Hematopoietic multipotent progenitor cell treated with erythropoietin and hydrocortisone succinate and interleukin-3 and kit ligand, for 4 days (in vitro differentiated cells): ENCODE data around the gene FNBP1.

Source experiments
- DNase-seq: peaks from one replicate; pipeline ENCODE4 v3.0.0-alpha.2; 2015

Gene FNBP1

GRCh38 chr9:130042885-130043653 lies at the start of gene FNBP1:
FNBP1 (minus strand) TSS chr9:130043189; CDS start chr9:130042975, 214 bp downstream.
- peak; percentile 87 for DNase-seq

DNA sequence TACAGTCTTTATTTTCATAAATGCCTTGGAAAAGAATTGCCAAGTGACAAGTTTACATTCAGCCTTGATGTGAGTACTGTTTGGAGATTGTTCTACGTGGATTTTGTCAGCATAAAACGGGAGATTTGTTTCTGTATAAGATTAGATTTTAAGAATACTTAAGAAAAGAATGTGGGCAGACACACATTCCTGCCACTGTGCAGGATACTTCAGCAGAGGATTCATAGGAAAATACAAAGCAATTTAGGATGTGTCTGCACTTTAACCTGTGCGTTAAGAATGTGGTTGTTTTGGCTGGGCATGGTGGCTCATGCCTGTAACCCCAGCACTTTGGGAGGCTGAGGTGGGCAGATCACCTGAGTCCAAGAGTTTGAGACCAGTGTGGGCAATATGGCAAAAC lies 47.9 kb upstream of the FNBP1 start:
- DNase-seq, result no peak

- DNase-seq, result no peak
These were observed 46.2 kb upstream of the FNBP1 start for GRCh38 chr9:130089141-130089540.

DNA sequence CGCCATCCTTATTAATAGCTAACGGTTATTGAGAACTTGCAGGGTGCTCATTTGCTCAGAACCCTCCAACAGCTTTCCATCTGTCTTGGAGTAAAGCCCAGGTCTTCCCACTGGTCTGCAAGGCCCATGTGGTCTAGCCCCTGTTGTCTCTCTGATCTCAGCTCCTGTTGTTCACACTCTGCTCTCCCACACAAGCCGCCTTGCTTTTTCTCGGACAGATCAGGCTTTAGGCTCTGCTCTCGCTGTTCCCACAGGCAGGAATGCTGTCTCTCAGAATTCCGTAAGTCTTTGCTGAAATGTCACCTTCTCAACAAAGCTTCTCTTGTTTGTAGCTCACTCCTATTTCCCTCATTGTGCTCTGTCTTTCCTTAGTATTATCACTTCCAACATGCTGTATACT lies 45.1 kb upstream of the FNBP1 start:
- DNase-seq, result no peak

- DNase-seq, result no peak
These were observed 41.3 kb upstream of the FNBP1 start for GRCh38 chr9:130084337-130084736.

DNA sequence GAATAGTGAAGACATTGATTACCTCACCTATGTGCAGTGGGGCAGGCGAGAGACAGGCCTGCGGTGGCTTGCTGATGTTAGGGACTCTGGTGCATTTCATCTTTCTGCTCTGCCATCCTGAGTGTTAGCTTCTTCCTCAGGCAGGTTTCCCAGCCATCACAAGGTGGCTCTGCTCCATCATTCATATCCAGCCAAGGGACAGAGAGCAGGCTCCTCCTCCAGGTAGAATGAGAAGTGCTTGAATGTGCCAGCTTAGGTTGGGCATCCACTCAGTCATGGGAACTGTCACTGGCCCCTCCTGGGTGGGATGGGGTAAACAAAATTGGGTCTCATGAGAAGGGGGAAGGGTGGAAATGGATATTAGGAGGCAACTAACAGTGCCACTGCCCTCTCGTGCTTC lies 35.6 kb upstream of the FNBP1 start:
- no peak for DNase-seq

DNA sequence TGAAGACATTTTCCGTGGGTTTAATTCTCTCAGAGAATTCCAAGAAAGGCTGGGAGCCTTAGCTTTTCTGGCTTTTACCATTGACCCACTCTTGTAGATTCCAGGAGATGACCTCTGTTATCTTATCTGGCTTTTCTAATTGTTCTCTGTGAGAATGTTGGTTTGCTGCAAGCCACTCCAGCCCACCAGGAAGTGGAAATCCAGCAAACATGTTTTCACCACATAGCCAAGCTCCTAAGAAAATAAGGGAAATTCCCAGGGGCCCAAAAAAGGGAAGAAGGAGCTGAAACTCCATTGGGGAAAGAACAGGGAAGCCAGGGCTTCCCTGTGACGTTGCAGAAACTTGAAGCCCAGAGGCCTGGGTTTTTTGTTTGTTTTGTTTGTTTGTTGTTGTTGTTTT lies 30.4 kb upstream of the FNBP1 start:
- DNase-seq, result no peak

DNA sequence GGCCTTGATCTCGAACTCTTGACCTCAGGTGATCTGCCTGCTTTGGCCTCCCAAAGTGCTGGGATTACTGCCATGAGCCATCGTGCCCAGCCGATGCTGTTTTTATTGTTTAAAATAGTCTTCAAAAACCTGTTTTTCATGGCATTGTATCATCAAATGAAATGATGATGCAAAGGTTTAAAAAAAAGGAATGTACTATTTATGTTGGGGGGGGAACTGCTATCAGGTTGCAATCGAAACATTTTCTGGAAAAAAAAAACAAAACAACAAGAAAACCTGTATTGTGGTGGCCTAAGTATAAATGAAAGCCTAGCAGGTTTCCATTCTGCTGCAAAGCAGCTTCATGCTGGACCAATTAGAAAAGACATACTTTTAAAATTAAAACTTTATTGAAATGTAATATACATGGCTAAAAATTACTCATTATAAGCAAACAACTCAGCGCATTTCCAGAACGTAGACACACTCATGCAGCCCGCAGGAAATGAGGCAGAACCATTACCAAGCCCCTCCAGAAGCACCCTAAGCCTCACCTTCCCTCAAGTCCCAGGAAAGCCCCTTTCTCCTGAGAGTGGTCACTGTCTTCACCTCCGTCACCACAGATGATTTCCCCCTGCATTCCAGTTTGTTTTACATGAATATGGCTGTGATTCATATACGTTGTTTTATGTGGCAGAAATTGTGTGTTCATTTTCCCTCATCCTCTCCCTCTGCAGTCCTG lies 29.7 kb upstream of the FNBP1 start:
- DNase-seq, result no peak

DNA sequence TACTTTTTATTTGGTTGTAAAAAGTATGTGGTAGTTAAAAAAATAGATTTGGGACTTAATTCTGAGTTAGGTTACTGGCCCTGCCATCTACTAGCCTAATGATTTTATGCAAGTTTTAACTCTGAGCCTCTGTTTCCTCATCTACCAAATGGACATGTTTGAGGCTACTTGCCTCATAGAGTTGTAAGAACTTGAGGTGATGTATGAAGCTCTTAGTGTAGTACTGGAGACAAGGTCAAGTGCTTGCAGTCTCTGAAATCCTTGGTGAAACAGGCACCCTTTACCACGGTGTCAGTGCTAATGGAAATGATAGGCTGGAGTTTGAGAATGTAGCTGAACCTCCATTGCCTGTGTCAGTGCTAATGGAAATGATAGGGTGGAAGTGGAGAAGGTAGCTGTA lies 26.1 kb upstream of the FNBP1 start:
- no peak for DNase-seq

DNA sequence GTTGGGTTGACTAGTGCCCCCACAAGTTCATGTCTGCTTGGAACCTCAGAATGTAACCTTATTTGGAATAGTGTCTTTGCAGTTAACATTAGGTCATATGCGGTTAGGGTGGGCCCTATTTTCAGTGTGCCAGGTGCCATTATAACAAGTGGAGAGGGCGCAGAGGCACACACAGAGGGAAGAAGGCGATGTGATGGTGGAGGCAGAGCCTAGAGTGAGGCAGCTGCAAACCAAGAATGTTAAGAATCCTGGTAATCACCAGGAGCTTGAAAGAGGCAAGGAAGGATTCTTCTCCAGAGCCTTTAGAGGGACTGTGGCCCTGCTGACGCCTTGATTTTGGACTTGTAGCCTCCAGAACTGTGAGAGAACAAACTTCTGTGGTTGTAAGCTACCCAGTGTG lies 21.6 kb upstream of the FNBP1 start:
- DNase-seq, result no peak

DNA sequence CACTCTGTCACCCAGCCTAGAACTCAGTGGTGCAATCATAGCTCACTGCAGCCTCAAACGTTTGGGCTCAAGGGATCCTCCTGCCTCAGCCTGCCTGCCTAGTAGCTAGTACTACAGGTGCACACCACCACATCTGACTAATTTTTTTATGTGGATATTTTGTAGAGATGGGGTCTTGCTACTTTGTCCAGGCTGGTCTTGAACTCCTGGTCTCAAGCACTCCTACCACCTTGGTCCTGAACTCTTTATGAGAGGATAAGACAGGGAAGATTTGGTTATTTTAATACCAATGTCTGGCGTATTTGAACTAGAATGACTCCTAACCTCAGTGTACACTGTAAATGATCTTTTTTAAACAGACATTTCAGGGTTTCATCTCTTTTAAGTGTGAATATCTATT lies 19.8 kb upstream of the FNBP1 start:
- DNase-seq, result no peak

- DNase-seq, result no peak
These were observed 17.3 kb upstream of the FNBP1 start for GRCh38 chr9:130060296-130060695.

- DNase-seq, result no peak
These were observed 15.9 kb upstream of the FNBP1 start for GRCh38 chr9:130058887-130059286.

- peak; percentile 67 for DNase-seq
These were observed 15.2 kb upstream of the FNBP1 start for GRCh38 chr9:130058154-130058553.

GRCh38 chr9:130054820-130055219 lies 11.8 kb upstream of the FNBP1 start:
- no peak for DNase-seq

DNA sequence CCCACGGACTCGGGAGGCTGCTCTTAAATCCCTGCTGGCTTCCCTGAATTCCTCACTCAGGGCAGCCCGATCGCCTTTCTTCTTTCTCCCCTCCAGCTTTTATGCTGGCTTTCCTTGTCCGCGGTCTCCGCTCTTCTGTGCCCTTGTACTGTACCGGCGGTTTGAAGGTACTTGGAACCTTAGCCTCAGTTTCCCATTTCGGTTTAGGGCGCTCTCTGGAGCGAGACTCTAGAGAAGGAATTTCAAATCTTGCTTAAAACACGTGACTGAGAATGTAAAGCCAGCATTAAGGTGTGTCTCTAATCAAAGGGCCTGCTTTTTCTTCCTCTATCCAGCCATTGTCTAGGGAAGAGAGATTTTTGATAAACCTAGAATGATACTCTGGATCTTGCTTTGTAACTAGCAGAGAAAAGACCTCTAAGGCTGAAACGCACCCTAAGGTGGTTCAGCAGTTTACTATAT lies 11.4 kb upstream of the FNBP1 start:
- no peak for DNase-seq

GRCh38 chr9:130053504-130054324 lies 10.7 kb upstream of the FNBP1 start, which contains the start of gene GPR107:
GPR107 (plus strand) TSS chr9:130053906; CDS start chr9:130053933, 27 bp downstream.
- peak; percentile 88 for DNase-seq

- DNase-seq, result no peak
These were observed 10.1 kb upstream of the FNBP1 start for GRCh38 chr9:130053109-130053503.

DNA sequence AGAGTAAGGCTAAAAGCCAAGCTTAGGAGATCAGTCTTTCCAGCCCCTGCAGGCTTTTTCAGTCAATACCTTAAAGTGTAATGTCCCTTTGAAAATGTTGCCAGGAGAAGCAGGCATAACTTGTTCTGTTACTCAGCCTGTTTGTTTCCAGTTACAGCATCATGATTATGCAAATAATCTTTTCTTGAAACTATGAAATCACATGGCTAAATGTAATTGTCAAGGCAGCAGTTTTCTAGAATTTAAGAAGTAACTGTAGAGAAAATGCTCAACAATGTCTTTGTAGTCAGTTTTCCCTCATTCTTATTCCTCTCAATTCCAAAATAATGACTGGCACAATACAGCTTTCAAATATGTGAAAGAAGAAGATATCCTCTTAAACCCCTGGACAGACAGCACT lies 8.9 kb upstream of the FNBP1 start:
- DNase-seq, result no peak

DNA sequence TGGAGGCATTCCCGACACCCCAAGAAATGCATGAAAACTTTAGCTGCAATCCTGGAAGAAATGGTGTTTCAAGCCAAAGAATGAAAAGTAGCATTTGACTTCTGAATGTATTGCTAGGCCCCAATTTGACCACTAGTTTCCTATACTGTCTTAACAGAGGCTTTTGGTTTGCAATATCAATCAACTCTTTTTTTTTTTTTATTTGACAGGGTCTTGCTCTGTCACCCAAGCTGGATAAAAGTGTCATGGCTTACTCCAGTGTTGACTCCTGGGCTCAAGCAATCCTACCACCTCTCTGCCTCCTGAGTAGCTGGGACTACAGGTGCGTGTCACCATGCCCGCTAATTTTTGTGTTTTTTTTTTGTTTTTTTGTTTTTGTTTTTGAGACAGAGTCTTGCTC lies 7.5 kb upstream of the FNBP1 start:
- no peak for DNase-seq

DNA sequence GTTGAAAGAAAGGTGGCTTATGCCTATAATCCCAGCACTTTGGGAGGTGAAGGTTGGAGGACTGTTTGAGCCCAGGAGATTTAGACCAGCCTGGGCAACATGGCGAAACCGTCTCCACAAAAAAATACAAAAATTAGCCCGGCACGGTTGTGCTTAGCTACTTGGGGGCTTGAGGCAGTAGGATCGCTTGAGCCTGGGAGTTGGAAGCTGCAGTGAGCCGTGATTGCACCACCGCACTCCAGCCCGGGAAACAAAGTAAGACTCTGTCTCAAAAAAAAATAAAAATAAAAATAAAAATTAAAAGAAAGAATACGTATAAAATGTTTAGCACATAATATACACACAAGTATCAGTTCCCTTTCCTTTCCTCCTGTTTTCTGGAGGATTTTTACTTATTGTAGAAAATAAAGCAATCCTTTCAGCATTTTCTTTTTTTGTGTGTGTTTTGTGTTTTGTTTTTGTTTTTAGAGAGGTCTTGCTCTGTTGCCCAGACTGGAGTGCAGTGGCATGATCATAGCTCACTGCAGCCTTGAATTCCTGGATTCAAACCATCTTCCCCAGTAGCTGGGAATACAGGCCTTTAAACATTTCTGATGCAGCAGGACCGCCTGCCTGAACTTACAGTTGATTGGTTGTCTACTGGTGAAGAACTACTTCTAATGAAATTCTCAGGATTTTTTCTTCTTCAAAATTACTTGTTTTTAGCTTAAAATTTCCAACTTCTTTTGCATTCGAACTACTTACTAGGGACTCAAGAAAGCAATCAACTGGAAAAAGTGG lies 6.6 kb upstream of the FNBP1 start:
- no peak for DNase-seq

DNA sequence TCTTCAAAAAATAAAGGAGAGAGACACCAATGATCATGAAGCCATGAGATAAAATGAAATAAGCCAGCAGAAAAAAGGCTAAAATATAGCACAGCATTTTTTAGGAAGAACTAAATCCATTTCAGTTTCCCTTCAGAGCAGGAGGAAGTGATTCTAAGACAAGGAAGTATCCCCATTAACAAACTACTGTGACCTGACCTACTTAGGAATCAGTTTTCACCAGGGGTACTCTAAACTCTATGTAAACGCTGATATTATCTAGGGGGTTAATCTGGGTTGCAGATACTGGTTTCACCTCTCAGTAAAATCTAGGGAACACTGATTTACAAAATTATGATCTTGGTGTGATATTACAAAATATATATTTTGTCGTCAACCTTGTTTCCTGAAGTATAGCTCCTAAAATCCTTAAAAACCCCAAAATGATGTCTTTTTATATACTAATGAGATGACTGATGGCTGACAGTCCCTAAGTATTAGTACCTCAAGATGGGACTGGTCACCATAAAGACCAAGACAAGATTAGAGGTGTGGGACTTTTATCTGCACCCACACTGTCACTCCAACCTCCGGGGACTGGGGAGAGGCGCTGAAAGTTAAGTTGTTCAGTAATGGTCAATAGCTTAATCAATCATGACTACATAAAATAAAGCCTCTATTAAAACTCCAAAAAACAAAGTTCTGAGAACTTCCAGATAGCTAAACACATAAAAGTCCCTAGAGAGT lies 2.9 kb upstream of the FNBP1 start:
- DNase-seq, result no peak
